Renal pelvis (tissue), 4 donors: Measurements from ENCODE around the gene HMX1. TPM values are rescaled to one million over a fixed set of nuclear protein-coding genes. Genes with fewer than 3 reads are reported as not detected.

Experiments
- DNase-seq: peaks from one replicate; pipeline ENCODE4 v3.0.0-alpha.2; 2013
- polyA plus RNA-seq, 3 donors: library from polyadenylated mRNA; unstranded; fragments of 120-200 nt; gene quantifications; one replicate each; pipeline ENCODE4 v1.2.1, GENCODE V29; 2013; ENCODE audit not compliant: insufficient read length in 3 of 3

Gene HMX1
- polyA plus RNA-seq, 3 donors: not detected

DNA sequence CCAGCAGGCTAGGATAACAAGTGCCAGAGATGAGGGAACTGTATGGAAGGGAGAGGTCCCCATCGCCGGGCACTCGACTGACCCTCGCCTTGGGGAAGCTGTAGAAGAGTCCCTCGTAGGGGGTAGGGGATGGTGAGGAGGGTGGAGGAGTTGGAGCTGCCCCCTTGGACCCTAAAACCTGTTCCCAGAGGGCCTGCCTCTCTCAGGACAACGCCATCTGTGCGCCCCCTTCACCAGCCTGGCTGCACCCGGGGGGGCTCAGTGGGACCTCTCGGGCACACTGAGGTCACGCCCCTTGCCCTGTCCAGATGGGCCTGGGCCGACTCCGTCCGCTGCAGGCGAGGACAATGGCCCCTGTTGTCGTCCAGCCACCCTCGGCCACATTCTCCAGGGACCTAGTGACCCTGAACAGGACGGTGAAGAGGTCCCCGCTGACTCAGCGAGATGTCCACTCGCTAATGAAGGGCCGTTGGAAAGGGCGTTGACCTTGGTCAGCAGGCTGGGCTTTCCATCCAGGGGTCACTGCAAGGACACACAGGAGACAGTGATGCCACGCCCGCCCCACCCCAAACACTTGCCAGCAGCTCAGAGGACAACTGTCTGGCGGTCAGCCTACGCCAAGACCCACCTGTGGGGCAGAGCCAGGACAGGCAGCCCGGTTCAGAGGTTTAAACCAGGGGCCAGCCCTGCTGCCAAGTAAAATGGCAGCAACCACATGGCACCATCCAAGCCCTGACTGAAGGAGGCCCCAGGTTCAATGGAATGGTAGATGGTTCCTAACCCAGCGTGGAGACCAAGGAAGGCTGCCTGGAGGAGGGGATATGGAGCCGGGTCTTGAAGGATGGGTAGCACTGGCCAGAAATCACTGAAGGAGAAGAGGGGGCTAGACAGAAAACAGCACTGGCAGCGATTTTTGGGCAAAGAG, 51.2 kb downstream of the HMX1 start:
- DNase-seq: no peak

DNA sequence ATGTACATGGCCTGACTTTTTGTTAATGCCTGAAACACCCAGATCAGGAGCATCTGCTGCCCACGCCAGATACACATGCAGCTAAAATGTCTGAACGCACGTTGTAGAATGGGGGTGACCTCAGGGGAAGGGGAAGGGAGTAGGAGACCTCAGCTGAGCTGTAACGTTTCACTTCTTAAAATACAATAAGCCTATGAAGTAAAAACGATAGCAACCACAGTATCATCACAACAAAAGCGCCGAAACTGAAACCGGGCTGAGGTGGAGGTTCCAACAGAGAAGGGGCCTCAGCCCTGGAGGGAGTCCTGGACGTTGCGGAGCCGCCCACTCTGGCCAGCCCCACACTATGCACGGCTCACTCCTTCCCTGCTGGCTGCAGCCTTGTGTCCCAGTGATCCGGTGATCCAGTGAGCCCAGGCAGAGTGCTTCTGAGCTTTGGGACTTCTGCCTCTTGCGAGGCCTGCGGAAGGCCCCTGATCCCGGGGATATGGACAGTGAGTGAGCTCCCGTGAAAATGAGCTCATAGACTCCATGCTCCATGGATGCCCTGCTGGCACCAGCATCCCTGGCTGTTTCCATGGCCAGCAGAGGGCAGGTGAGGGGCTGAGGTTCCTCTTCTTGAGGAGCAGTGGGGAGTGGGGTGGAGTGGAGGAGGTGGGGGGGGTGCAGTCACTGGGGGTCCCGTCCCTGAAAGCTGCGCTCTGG, 52.0 kb downstream of the HMX1 start:
- DNase-seq: no peak

DNA sequence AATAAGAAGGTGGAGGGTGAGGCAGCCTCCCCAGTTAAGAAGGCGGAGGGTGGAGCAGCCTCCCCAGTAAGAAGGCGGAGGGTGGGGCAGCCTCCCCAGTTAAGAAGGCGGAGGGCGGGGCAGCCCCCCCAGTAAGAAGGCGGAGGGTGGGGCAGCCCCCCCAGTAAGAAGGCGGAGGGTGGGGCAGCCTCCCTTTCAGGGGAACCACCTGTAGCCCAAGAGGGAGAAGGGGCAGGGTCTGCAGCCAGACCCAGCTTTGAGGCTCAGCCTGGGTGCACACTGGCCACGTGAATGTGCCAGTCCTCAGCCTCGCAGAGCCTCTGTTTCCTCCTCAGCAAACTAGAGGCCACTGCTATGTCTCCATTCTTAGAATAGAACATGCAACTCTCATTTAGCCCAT, 52.6 kb downstream of the HMX1 start:
- DNase-seq: no peak

DNA sequence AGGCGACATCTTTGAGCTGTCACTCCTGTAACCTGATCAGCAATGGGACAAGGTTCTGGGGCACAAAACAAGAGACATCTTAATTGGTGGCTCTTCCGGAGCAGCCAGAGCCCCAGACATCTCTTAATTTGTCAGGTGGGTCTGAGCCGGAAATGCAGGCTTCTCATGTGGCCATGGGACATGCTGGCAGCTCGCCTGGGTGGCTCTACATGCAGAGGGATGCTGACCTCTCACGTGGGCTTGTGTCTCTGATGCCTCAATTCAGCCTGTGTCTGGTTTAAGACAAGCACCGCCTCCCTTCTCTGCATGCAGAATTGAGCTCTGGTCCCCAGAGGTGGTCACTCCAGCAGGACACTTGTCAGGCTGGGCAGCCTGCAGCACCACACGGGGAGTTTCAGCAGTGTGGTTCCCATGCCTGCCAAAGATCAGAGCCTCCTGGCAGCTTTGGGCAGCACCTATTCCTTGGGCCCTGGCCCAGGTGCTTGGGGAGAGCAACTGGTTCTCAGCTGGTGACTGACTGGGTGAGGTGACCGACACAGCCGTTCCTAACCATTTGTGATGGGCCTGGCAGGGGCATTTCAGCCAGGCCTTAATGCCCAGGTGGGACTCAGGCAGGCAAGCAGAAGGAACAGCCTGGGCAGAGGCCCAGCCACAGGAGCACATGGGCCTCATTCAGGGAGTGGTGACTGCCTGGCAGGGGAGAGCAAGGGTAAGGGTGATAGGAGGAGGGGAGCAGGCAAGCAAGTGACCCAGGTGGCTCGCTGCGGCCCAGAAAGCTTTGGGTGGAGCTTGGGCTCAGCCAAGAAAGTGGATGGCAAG, 53.4 kb downstream of the HMX1 start:
- no peak for DNase-seq

DNA sequence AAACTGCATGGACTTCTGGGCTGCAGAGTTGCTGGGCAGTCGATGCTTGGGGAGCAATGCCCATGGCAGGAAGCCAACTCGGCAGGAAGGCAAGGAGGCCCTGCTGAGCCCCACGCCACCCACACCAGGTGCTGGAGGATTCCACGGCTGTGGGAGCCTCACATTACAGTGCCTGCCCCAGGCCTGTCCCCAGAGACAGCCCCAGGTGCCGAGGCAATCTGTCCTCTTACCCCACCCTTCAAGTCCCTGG, 53.9 kb downstream of the HMX1 start:
- no peak for DNase-seq

DNA sequence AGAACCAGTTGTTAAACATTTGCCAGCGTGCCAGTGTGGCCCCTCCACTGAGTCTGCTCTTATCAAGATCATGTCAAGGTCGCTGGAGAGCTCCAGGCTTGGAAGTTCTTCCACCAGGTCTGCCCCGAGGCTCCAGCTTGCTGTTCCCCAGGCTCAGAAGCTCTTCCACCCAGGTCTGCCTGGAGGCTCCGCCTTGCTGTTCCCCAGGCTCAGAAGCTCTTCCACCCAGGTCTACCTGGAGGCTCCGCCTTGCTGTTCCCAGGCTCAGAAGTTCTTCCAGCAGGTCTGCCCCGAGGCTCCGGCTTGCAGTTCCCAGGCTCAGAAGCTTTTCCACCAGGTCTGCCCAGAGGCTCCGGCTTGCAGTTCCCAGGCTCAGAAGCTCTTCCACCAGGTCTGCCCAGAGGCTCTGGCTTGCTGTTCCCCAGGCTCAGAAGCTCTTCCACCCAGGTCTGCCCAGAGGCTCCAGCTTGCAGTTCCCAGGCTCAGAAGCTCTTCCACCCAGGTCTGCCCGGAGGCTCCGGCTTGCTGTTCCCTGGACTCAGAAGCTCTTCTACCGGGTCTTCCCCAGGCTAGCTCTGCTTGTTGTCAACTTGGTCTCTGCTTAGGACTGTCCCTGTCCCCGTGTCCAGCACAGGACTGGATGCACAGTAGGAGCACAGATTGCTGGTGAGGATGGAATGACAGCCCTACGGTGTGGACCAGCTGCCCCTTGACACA, 54.4 kb downstream of the HMX1 start:
- no peak for DNase-seq
